IMR-90 (cell line): ENCODE results near the gene DPCD. TPM values are rescaled to one million over a fixed set of nuclear protein-coding genes. Genes with fewer than 3 reads are reported as not detected.

Experiments
- ATAC-seq: fragments of 200-7000 bp; cut with Tn5 transposase; 2 replicates; pipeline ENCODE4 v1.9.1; 2020; ENCODE audit warnings: low read depth, mild to moderate bottlenecking, moderate library complexity
- BruUV-seq: library from RNA; stranded (reverse); fragments of 400-500 nt; replicated peaks from 2 replicates; lab custom pipeline; 2021; lab: Mats Ljungman, UMichigan
- CTCF ChIA-PET: fragments of 300-600 bp; formaldehyde crosslinking; extraction: SDS; loops from one replicate; lab custom pipeline; 2021; ENCODE audit warnings: antibody characterized with exemption; lab: Yijun Ruan, JAX
- POLR2A ChIA-PET: fragments of 300-600 bp; sonication (Branson Sonifier 250); formaldehyde crosslinking; loops from one replicate; lab custom pipeline; 2022; ENCODE audit warnings: antibody characterized with exemption; ENCODE audit not compliant: unreplicated experiment; lab: Charles Lee
- DNase-seq: peaks from one replicate; pipeline ENCODE4 v3.0.0; 2013
- H2AFZ ChIP-seq: replicated peaks from 2 replicates; pipeline ENCODE3; 2013; ENCODE audit warnings: low read length, mild to moderate bottlenecking; ENCODE audit not compliant: poor library complexity
- H2AK5ac ChIP-seq: 2 replicates; pipeline ENCODE4 v1.6.1; 2013; ENCODE audit warnings: low read depth, low read length, inconsistent platforms
- H2AK9ac ChIP-seq: replicated peaks from 2 replicates; pipeline ENCODE3; 2013; ENCODE audit warnings: mild to moderate bottlenecking, low read depth, low read length, moderate library complexity; ENCODE audit not compliant: poor library complexity
- H2BK120ac ChIP-seq: 2 replicates; pipeline ENCODE4 v1.6.1; 2013; ENCODE audit warnings: low read depth, low read length, inconsistent platforms
- H2BK15ac ChIP-seq: 3 replicates; pipeline ENCODE4 v1.6.1; 2013; ENCODE audit warnings: low read depth, low read length, inconsistent platforms
- H2BK20ac ChIP-seq: 2 replicates; pipeline ENCODE4 v1.6.1; 2013; ENCODE audit warnings: low read depth, mild to moderate bottlenecking, inconsistent platforms, low read length, moderate library complexity
- H2BK5ac ChIP-seq: 2 replicates; pipeline ENCODE4 v1.6.1; 2013; ENCODE audit warnings: mild to moderate bottlenecking, low read depth, low read length, inconsistent platforms; ENCODE audit not compliant: poor library complexity, severe bottlenecking
- H3K14ac ChIP-seq: replicated peaks from 2 replicates; pipeline ENCODE4 v1.6.1; 2013; ENCODE audit warnings: low read depth, low read length, inconsistent platforms
- H3K18ac ChIP-seq: 2 replicates; pipeline ENCODE4 v1.6.1; 2013; ENCODE audit warnings: low read depth, low read length, control low read depth
- H3K23ac ChIP-seq: 2 replicates; pipeline ENCODE4 v1.6.1; 2013; ENCODE audit warnings: low read depth, low read length, inconsistent platforms
- H3K27ac ChIP-seq: 2 replicates; pipeline ENCODE4 v1.5.1; 2013; ENCODE audit warnings: mild to moderate bottlenecking, control low read depth, low read length; ENCODE audit not compliant: insufficient read depth
- H3K27me3 ChIP-seq: 2 replicates; pipeline ENCODE4 v1.6.1; 2013; ENCODE audit warnings: low read length; ENCODE audit not compliant: control insufficient read depth, insufficient read depth
- H3K36me3 ChIP-seq: 2 replicates; pipeline ENCODE4 v1.6.1; 2013; ENCODE audit warnings: low read length, mixed read lengths; ENCODE audit not compliant: control insufficient read depth, insufficient read depth
- H3K4ac ChIP-seq: 2 replicates; pipeline ENCODE4 v1.6.1; 2013; ENCODE audit warnings: low read depth, low read length, inconsistent platforms
- H3K4me1 ChIP-seq: 2 replicates; pipeline ENCODE4 v1.6.1; 2013; ENCODE audit warnings: low read length, mixed read lengths; ENCODE audit not compliant: control insufficient read depth, insufficient read depth
- H3K4me2 ChIP-seq: 2 replicates; pipeline ENCODE4 v1.6.1; 2013; ENCODE audit warnings: low read depth, mild to moderate bottlenecking, control low read depth, low read length, moderate library complexity
- H3K4me3 ChIP-seq: 2 replicates; pipeline ENCODE4 v1.5.1; 2013; ENCODE audit warnings: low read depth, mild to moderate bottlenecking, control low read depth, low read length, moderate library complexity; ENCODE audit not compliant: insufficient read depth
- H3K56ac ChIP-seq: 2 replicates; pipeline ENCODE4 v1.6.1; 2013; ENCODE audit warnings: low read length, inconsistent platforms; ENCODE audit not compliant: insufficient read depth; ENCODE audit errors: extremely low read depth
- H3K79me1 ChIP-seq, 2 experiments: 2 replicates each; pipeline ENCODE4 v1.6.1; 2013; ENCODE audit warnings: low read length in 2 of 2, inconsistent platforms in 1 of 2, low read depth in 1 of 2
- H3K9ac ChIP-seq: 2 replicates; pipeline ENCODE4 v1.6.1; 2013; ENCODE audit warnings: low read depth, low read length, control low read depth
- H3K9me1 ChIP-seq: 2 replicates; pipeline ENCODE4 v1.6.1; 2013; ENCODE audit warnings: low read length, inconsistent platforms; ENCODE audit not compliant: insufficient read depth
- H3K9me3 ChIP-seq: 2 replicates; pipeline ENCODE4 v1.6.1; 2013; ENCODE audit warnings: low read length; ENCODE audit not compliant: control insufficient read depth, insufficient read depth
- H4K20me1 ChIP-seq: 2 replicates; pipeline ENCODE4 v1.6.1; 2013; ENCODE audit warnings: low read length, inconsistent platforms; ENCODE audit not compliant: insufficient read depth
- H4K5ac ChIP-seq: 2 replicates; pipeline ENCODE4 v1.6.1; 2013; ENCODE audit warnings: mild to moderate bottlenecking, low read depth, low read length, control low read depth
- H4K8ac ChIP-seq, 2 experiments: 2 replicates each; pipeline ENCODE4 v1.6.1; 2013; ENCODE audit warnings: low read depth in 2 of 2, low read length in 2 of 2, control low read depth in 1 of 2, inconsistent platforms in 1 of 2
- H4K91ac ChIP-seq: 2 replicates; pipeline ENCODE4 v1.6.1; 2013; ENCODE audit warnings: low read depth, low read length, inconsistent platforms; ENCODE audit not compliant: insufficient read depth
- BHLHE40 ChIP-seq: fragments of 150-350 bp; IDR thresholded peaks from 2 replicates; pipeline ENCODE4 v1.6.1; 2016; ENCODE audit warnings: mild to moderate bottlenecking, low read depth, low read length
- ELK1 ChIP-seq: fragments of 150-350 bp; IDR thresholded peaks from 2 replicates; pipeline ENCODE4 v1.6.1; 2016; ENCODE audit warnings: low read depth, mild to moderate bottlenecking, low read length, moderate library complexity, borderline replicate concordance
- MXI1 ChIP-seq: IDR thresholded peaks from 2 replicates; pipeline ENCODE4 v1.6.1; 2012; ENCODE audit warnings: low read depth, mild to moderate bottlenecking, low read length, moderate library complexity, borderline replicate concordance
- POLR2A ChIP-seq: IDR thresholded peaks from 2 replicates; pipeline ENCODE4 v1.6.1; 2012; ENCODE audit warnings: mild to moderate bottlenecking, low read depth, low read length
- RAD21 ChIP-seq: IDR thresholded peaks from 2 replicates; pipeline ENCODE4 v1.6.1; 2012; ENCODE audit warnings: low read length, improper control_type of control experiment
- RCOR1 ChIP-seq: IDR thresholded peaks from 2 replicates; pipeline ENCODE4 v1.6.1; 2012; ENCODE audit warnings: mild to moderate bottlenecking, low read length, improper control_type of control experiment; ENCODE audit not compliant: insufficient replicate concordance
- RFX5 ChIP-seq: IDR thresholded peaks from 2 replicates; pipeline ENCODE4 v1.8.0; 2012; ENCODE audit warnings: low read depth, mild to moderate bottlenecking, low read length, moderate library complexity
- USF2 ChIP-seq: fragments of 150-350 bp; IDR thresholded peaks from 2 replicates; pipeline ENCODE4 v1.6.1; 2017; ENCODE audit warnings: mild to moderate bottlenecking, antibody characterized with exemption, low read length, low read depth
- whole genome bisulfite sequencing, 2 experiments: methylation state at CpG; one replicate each; pipeline versions ENCODE4 v1.1.5 to v1.1.7; 2013; ENCODE audit warnings: missing lambda C conversion rate in 2 of 2; ENCODE audit not compliant: insufficient read length in 1 of 2; ENCODE audit errors: extremely low coverage in 2 of 2; 5-methylcytosine and 5-hydroxymethylcytosine counted together
- dilution Hi-C: fragments of 300-500 bp; cut with HindIII; formaldehyde crosslinking; loops from one replicate; pipeline ENCODE4 v1.14.3; 2018; ENCODE audit warnings: low sequenced_read_pairs; ENCODE audit not compliant: unreplicated experiment
- in situ Hi-C: fragments of 300-500 bp; cut with MboI; formaldehyde crosslinking; loops from 3 replicates; pipeline ENCODE4 v1.14.3; 2019; ENCODE audit warnings: low sequenced_read_pairs, inconsistent platforms, mixed read lengths
- intact Hi-C: fragments of 100-400 bp; cut with micrococcal nuclease; formaldehyde crosslinking; loops from 2 replicates; pipeline ENCODE4 v1.10.0; 2022
- polyA plus RNA-seq, 3 experiments: library from polyadenylated mRNA; depleted of rRNA; stranded (reverse); fragments of >200 nt; gene quantifications; 2 replicates each; pipeline ENCODE4 v1.2.3, GENCODE V29; 2012; ENCODE audit warnings: low replicate concordance in 1 of 3
- total RNA-seq: library from RNA; depleted of rRNA; stranded (reverse); fragments of >200 nt; gene quantifications from 2 replicates; pipeline ENCODE4 v1.2.3, GENCODE V29; 2012

The DPCD gene
- total and polyA plus RNA-seq, 2 of the 4 experiments (the other 2 are of a cell fraction) = 59.1 to 73.7 TPM

DNA sequence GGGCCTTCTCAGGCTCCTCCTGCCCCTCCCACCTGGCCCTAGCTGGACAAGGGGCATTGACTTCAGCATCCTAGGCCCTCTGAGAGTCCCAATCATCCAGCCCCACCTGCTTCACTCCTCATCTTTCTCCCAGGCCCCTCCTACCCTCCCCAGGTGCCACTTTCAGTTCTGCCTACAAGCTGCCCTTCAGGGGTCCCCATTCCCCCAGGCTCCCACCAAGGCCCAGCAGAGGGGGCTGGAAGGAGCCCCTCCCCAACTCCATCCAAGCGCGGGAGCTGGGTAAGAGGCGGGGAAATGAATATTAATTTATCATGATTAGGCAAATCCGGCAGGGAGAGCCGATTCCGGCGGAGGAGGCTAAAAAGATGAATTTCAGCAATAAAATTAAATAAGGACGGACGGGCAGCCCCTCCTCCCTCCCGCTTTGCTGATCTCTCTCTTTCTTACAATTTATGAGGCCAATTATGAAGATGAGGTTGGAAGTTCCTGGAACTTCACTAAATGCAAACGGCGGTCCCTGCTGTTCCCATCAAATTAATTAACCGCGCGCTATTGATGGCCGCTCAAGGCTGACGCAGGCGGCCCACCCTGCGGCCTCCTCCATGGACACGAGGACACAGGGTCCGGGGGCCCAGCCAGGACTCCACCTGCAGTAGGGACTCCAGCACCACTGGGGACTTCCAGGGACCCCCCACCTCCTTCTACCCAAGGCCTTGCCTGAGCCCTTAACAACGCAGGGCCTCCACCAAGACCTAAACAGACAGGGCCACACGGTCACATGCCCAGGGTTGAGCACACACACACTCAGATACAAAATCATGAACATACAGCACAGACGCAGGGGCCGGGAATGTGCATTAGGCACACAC is 14.0 kb upstream of the DPCD start (continued):
- no peak for TF ChIP-seq MXI1
- TF ChIP-seq RAD21 = no peak

DNA sequence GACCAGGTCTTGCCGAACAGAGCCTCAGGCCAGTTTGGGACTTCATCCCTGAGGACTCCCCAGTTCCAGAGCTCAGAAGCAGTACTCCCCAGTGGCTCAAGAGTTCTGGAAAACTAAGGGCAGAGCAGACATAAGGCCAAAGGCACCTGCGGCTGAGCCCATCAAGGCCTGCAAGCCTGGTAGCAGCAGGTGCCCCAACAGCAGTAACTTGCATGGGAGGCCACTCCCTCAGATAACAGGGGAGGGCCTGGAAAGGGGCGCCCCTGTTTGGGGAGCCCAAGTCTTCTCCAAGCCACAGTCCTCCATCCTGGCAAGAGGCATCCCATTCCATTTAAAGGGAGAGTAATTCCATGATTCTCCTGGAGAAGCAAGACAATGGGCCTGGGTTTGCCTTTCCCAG is 13.0 kb upstream of the DPCD start:
- no peak overlapping the region for H2BK20ac ChIP-seq
- H3K36me3 ChIP-seq = peaks cover 17% of the 10 kb centered on the region; the same call in 1 of the 2 replicates
- H3K56ac ChIP-seq = no peak overlapping the region
- ATAC-seq = no peak
- H4K91ac ChIP-seq = no peak overlapping the region
- peaks cover 7% of the 10 kb centered on the region for H3K9me3 ChIP-seq
- no peak overlapping the region for H3K23ac ChIP-seq
- H3K18ac ChIP-seq = no peak overlapping the region
- peaks cover 3% of the 10 kb centered on the region for H3K4me1 ChIP-seq
- H3K4me2 ChIP-seq = no peak overlapping the region
- H4K20me1 ChIP-seq = no peaks in the 10 kb centered on the region
- H3K27me3 ChIP-seq = no peaks in the 10 kb centered on the region
- BruUV-seq = no TSS peak
- no peak overlapping the region for H2AK5ac ChIP-seq
- H3K9me1 ChIP-seq = peaks cover 3% of the 10 kb centered on the region; the same call in 1 of the 2 replicates
- in situ Hi-C loops = no loop called here
- H2AFZ ChIP-seq = no peak overlapping the region
- no peak overlapping the region for H3K27ac ChIP-seq
- intact Hi-C loops = no loop called here
- no peak overlapping the region for H2BK120ac ChIP-seq
- H3K79me1 ChIP-seq = no peaks in the 10 kb centered on the region
- no peak overlapping the region for H4K5ac ChIP-seq
- no peak overlapping the region for H2AK9ac ChIP-seq
- dilution Hi-C loops = no loop called here
- no peak overlapping the region for H4K8ac ChIP-seq
- WGBS, 2 experiments = no CpG with 5 or more reads among the region's 3 CpGs
- TF ChIP-seq BHLHE40 (no peak), MXI1 (no peak), ELK1 (no peak), RCOR1 (no peak), USF2 (no peak), RFX5 (no peak), POLR2A (no peak)
- no peak overlapping the region for H2BK5ac ChIP-seq
- DNase-seq = no peak
- ChIA-PET POLR2A (no interaction called here), CTCF (no interaction called here)
- H3K9ac ChIP-seq = no peak overlapping the region
- no peak overlapping the region for H3K4me3 ChIP-seq
- H2BK15ac ChIP-seq = no peak overlapping the region
- H3K14ac ChIP-seq = no peak overlapping the region
- no peak overlapping the region for H3K4ac ChIP-seq
